ENCODE measurements around the gene MASP1.

Gene MASP1

GRCh38 chr3:187322291-187322690, 30.8 kb upstream of the MASP1 start:
- H3K9ac ChIP-seq (ENCODE audit: insufficient read length), result no peak overlapping the region
- no peak overlapping the region for H3K4me3 ChIP-seq
- TF ChIP-seq EZH2 (IDR thresholded peaks at IDR 0.05) (no peak), POLR2AphosphoS5 (IDR thresholded peaks at IDR 0.05; ENCODE audit: borderline replicate concordance, low read depth, low read length) (no peak), FOXP2 (optimal IDR thresholded peaks at IDR 0.05; ENCODE audit: control extremely low read depth, extremely low read length, insufficient read depth) (no peak)
- H3K27ac ChIP-seq, result no peak overlapping the region
- DNase-seq (ENCODE audit: low read depth, low spot score), result no peak
- H3K9me3 ChIP-seq (ENCODE audit: low read depth, low read length), result no peaks in the 10 kb centered on the region
- H3K36me3 ChIP-seq (ENCODE audit: insufficient read depth, low read length), result no peaks in the 10 kb centered on the region

- no peak for TF ChIP-seq FOXP2 (optimal IDR thresholded peaks at IDR 0.05; ENCODE audit: control extremely low read depth, extremely low read length, insufficient read depth)
- no peak for TF ChIP-seq EZH2 (IDR thresholded peaks at IDR 0.05)
- TF ChIP-seq POLR2AphosphoS5 (IDR thresholded peaks at IDR 0.05; ENCODE audit: borderline replicate concordance, low read depth, low read length), result no peak
- H3K9ac ChIP-seq (ENCODE audit: insufficient read length), result no peak overlapping the region
- no peak for DNase-seq (ENCODE audit: low read depth, low spot score)
- H3K36me3 ChIP-seq (ENCODE audit: insufficient read depth, low read length), result no peaks in the 10 kb centered on the region
- H3K4me3 ChIP-seq, result no peak overlapping the region
- H3K27ac ChIP-seq, result no peak overlapping the region
- H3K9me3 ChIP-seq (ENCODE audit: low read depth, low read length), result no peaks in the 10 kb centered on the region
Observed at GRCh38 chr3:187321766-187322165, 30.2 kb upstream of the MASP1 start.

DNA sequence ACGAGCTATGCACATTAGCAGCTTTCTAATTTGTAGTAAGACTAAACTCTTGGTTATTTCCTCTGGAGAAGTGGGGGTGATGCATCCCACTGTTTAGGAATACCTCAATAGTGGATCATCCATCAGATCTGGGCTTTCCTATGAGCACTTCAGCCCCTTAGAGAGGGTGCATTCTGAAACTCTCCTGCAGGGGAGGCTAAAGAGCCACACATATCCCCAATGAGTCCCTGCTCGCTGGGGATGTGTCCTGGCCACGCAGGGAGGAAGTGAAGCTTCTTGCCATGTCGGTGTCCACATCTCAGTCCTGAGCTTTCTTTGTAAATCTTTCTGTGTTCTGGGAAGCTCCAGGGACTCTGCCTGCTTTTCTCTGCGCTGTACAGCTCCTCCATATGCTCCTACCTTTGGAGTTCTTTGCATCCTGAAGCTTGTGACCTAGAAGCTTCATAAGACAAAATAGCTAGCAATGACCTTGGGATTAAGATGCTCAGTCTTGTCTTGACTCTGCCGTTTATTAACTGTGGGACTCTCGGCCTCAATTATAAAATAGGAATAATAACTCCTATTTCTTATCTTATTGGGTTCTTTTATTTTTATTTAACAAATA, 28.3 kb upstream of the MASP1 start:
- DNase-seq (ENCODE audit: low read depth, low spot score), result peak; percentile 71
- Histone ChIP-seq H3K4me3 (peak overlapping the region; percentile 74), H3K9me3 (ENCODE audit: low read depth, low read length) (no peaks in the 10 kb centered on the region), H3K9ac (ENCODE audit: insufficient read length) (no peak overlapping the region), H3K27ac (no peak overlapping the region), H3K36me3 (ENCODE audit: insufficient read depth, low read length) (no peaks in the 10 kb centered on the region)
- TF ChIP-seq FOXP2 (optimal IDR thresholded peaks at IDR 0.05; ENCODE audit: control extremely low read depth, extremely low read length, insufficient read depth), result no peak
- TF ChIP-seq POLR2AphosphoS5 (IDR thresholded peaks at IDR 0.05; ENCODE audit: borderline replicate concordance, low read depth, low read length), result no peak
- TF ChIP-seq EZH2 (IDR thresholded peaks at IDR 0.05), result no peak

DNA sequence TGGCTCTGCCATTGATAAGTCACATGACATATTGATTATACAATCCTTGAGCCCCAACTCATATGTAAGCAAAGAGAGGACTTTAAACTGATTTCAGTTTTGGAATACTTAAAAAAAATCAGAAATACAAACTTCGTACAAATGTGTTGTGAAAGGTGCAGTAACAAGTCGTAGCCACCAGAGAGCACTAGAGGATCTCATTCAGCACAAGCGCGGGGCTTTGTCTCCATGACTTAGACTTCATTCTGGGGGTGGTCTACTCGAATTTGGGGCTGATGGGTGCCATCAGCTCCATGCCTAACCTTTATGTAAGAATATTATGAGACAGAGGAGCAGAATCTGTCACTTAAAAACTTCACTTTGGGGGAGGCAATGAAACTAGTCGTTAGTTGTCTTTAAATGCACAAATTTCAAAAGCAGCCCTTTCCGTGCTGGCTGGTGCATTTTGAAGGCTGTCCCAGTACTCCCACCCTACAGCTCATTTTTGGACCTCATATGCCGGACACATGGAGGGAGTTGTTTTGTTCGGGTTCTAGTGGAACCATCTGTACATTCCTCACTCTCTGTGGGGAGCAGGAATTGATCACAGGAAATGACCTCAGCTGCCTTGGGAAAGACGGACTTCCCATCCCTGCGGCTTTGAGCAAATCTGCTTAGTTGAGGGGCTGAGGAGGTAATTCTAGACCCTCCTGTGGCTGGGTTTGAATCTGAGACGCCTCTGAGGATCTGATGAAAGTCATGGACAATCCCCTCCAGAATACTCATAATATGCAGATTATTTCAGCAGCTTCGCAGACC, 27.5 kb upstream of the MASP1 start:
- Histone ChIP-seq H3K4me3 (peak overlapping the region; percentile 74), H3K36me3 (ENCODE audit: insufficient read depth, low read length) (no peaks in the 10 kb centered on the region), H3K27ac (no peak overlapping the region), H3K9ac (ENCODE audit: insufficient read length) (peak overlapping the region; percentile 42), H3K9me3 (ENCODE audit: low read depth, low read length) (no peaks in the 10 kb centered on the region)
- DNase-seq (ENCODE audit: low read depth, low spot score), result peak; percentile 66
- no peak for TF ChIP-seq POLR2AphosphoS5 (IDR thresholded peaks at IDR 0.05; ENCODE audit: borderline replicate concordance, low read depth, low read length)
- TF ChIP-seq EZH2 (IDR thresholded peaks at IDR 0.05), result no peak
- TF ChIP-seq FOXP2 (optimal IDR thresholded peaks at IDR 0.05; ENCODE audit: control extremely low read depth, extremely low read length, insufficient read depth), result no peak

GRCh38 chr3:187315872-187316271, 24.3 kb upstream of the MASP1 start:
- no peak for DNase-seq (ENCODE audit: low read depth, low spot score)

GRCh38 chr3:187314176-187314575, 22.6 kb upstream of the MASP1 start:
- DNase-seq (ENCODE audit: low read depth, low spot score), result no peak
- Histone ChIP-seq H3K36me3 (ENCODE audit: insufficient read depth, low read length) (no peaks in the 10 kb centered on the region), H3K9me3 (ENCODE audit: low read depth, low read length) (no peaks in the 10 kb centered on the region), H3K4me3 (no peak overlapping the region), H3K9ac (ENCODE audit: insufficient read length) (no peak overlapping the region), H3K27ac (no peak overlapping the region)
- TF ChIP-seq FOXP2 (optimal IDR thresholded peaks at IDR 0.05; ENCODE audit: control extremely low read depth, extremely low read length, insufficient read depth) (no peak), POLR2AphosphoS5 (IDR thresholded peaks at IDR 0.05; ENCODE audit: borderline replicate concordance, low read depth, low read length) (no peak), EZH2 (IDR thresholded peaks at IDR 0.05) (no peak)

More at GRCh38 chr3:187315872-187316271, 24.3 kb upstream of the MASP1 start:
- no peak overlapping the region for H3K9ac ChIP-seq (ENCODE audit: insufficient read length)
- H3K27ac ChIP-seq, result no peak overlapping the region
- TF ChIP-seq FOXP2 (optimal IDR thresholded peaks at IDR 0.05; ENCODE audit: control extremely low read depth, extremely low read length, insufficient read depth) (no peak), EZH2 (IDR thresholded peaks at IDR 0.05) (no peak)
- H3K36me3 ChIP-seq (ENCODE audit: insufficient read depth, low read length), result no peaks in the 10 kb centered on the region
- no peaks in the 10 kb centered on the region for H3K9me3 ChIP-seq (ENCODE audit: low read depth, low read length)
- H3K4me3 ChIP-seq, result no peak overlapping the region

- no peaks in the 10 kb centered on the region for H3K36me3 ChIP-seq (ENCODE audit: insufficient read depth, low read length)
- no peak for TF ChIP-seq EZH2 (IDR thresholded peaks at IDR 0.05)
- TF ChIP-seq FOXP2 (optimal IDR thresholded peaks at IDR 0.05; ENCODE audit: control extremely low read depth, extremely low read length, insufficient read depth), result no peak
- no peak overlapping the region for H3K9ac ChIP-seq (ENCODE audit: insufficient read length)
- H3K4me3 ChIP-seq, result no peak overlapping the region
- no peaks in the 10 kb centered on the region for H3K9me3 ChIP-seq (ENCODE audit: low read depth, low read length)
- no peak overlapping the region for H3K27ac ChIP-seq
- no peak for DNase-seq (ENCODE audit: low read depth, low spot score)
Observed at GRCh38 chr3:187310954-187311470, 19.5 kb upstream of the MASP1 start.

GRCh38 chr3:187310226-187310625, 18.7 kb upstream of the MASP1 start:
- TF ChIP-seq EZH2 (IDR thresholded peaks at IDR 0.05) (no peak), FOXP2 (optimal IDR thresholded peaks at IDR 0.05; ENCODE audit: control extremely low read depth, extremely low read length, insufficient read depth) (no peak), POLR2AphosphoS5 (IDR thresholded peaks at IDR 0.05; ENCODE audit: borderline replicate concordance, low read depth, low read length) (no peak)
- Histone ChIP-seq H3K9ac (ENCODE audit: insufficient read length) (no peak overlapping the region), H3K36me3 (ENCODE audit: insufficient read depth, low read length) (no peaks in the 10 kb centered on the region), H3K27ac (no peak overlapping the region), H3K9me3 (ENCODE audit: low read depth, low read length) (no peaks in the 10 kb centered on the region), H3K4me3 (no peak overlapping the region)
- DNase-seq (ENCODE audit: low read depth, low spot score), result no peak

Measured in SK-N-MC (cell line).